WTC11 (cell line): Measurements from ENCODE around the gene CREBRF.

Experiments used
- ATF1 ChIP-seq: sonication (generic); formaldehyde crosslinking; IDR thresholded peaks from 2 replicates; pipeline ENCODE4 v1.8.1; 2023; ENCODE audit warnings: mild to moderate bottlenecking, moderate library complexity, missing genetic modification reagents
- CREB1 ChIP-seq: sonication (generic); formaldehyde crosslinking; IDR thresholded peaks from 2 replicates; pipeline ENCODE4 v1.8.0; 2023; ENCODE audit warnings: mild to moderate bottlenecking, missing genetic modification reagents
- TF ChIP-seq, protein P1 (sequence below): sonication (generic); formaldehyde crosslinking; IDR thresholded peaks from 2 replicates; pipeline ENCODE4 v1.8.1; 2022; ENCODE audit warnings: mild to moderate bottlenecking, moderate library complexity, missing genetic modification reagents
- TF ChIP-seq, protein P2 (sequence below): fragments of 200-600 bp; IDR thresholded peaks from 2 replicates; pipeline ENCODE4 v1.8.0; 2022; ENCODE audit warnings: antibody characterized with exemption
- TF ChIP-seq, protein P3 (sequence below): sonication (generic); formaldehyde crosslinking; IDR thresholded peaks from 2 replicates; pipeline ENCODE4 v1.8.0; 2022; ENCODE audit warnings: mild to moderate bottlenecking, missing genetic modification reagents

DNA sequence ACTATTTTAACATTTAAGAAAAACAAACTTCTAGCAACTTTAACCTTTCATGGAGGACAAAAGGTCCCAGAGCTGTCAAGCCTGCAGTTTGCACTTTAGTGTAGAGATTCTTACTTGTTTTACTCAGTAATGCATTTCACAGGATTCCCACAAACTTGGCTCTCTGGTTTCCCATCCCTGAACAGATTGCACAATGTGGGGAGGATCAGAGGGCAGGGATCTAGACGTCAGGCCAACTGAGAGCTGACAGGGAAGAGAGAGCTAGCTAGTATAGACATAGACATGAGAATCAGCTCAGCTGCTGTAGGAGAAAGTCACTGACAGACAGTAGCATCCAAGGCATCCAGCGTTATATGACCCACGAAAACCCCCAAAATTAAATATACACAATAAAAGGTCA, 67.3 kb downstream of the CREBRF start:
- TF ChIP-seq CREB1 (no peak), ATF1 (CRISPR knock-in tag) (no peak)
- TF ChIP-seq, protein P1, sequence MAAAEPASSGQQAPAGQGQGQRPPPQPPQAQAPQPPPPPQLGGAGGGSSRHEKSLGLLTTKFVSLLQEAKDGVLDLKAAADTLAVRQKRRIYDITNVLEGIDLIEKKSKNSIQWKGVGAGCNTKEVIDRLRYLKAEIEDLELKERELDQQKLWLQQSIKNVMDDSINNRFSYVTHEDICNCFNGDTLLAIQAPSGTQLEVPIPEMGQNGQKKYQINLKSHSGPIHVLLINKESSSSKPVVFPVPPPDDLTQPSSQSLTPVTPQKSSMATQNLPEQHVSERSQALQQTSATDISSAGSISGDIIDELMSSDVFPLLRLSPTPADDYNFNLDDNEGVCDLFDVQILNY: no peak
- TF ChIP-seq, protein P2, sequence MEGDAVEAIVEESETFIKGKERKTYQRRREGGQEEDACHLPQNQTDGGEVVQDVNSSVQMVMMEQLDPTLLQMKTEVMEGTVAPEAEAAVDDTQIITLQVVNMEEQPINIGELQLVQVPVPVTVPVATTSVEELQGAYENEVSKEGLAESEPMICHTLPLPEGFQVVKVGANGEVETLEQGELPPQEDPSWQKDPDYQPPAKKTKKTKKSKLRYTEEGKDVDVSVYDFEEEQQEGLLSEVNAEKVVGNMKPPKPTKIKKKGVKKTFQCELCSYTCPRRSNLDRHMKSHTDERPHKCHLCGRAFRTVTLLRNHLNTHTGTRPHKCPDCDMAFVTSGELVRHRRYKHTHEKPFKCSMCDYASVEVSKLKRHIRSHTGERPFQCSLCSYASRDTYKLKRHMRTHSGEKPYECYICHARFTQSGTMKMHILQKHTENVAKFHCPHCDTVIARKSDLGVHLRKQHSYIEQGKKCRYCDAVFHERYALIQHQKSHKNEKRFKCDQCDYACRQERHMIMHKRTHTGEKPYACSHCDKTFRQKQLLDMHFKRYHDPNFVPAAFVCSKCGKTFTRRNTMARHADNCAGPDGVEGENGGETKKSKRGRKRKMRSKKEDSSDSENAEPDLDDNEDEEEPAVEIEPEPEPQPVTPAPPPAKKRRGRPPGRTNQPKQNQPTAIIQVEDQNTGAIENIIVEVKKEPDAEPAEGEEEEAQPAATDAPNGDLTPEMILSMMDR: no peak
- TF ChIP-seq, protein P3, sequence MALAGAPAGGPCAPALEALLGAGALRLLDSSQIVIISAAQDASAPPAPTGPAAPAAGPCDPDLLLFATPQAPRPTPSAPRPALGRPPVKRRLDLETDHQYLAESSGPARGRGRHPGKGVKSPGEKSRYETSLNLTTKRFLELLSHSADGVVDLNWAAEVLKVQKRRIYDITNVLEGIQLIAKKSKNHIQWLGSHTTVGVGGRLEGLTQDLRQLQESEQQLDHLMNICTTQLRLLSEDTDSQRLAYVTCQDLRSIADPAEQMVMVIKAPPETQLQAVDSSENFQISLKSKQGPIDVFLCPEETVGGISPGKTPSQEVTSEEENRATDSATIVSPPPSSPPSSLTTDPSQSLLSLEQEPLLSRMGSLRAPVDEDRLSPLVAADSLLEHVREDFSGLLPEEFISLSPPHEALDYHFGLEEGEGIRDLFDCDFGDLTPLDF (CRISPR knock-in tag): no peak
